HG03196 (cell line): ENCODE results near the gene IFIT1B.
"Not testable (repeated sequence)": the region's sequence is repeated elsewhere in the genome, so short reads cannot be mapped to it uniquely, and the experiment has no call there.

Experiments used
- ATAC-seq: cut with Tn5 transposase; IDR thresholded peaks from one replicate; pipeline ENCODE4 v1.9.1; 2021; ENCODE audit not compliant: unreplicated experiment

The IFIT1B gene

GRCh38 chr10:89412276-89412675 is 34.4 kb downstream of the IFIT1B start:
- not testable (repeated sequence) for ATAC-seq

- ATAC-seq, result no peak
These were observed 35.6 kb downstream of the IFIT1B start for GRCh38 chr10:89413398-89413912.

- ATAC-seq, result peak; percentile 70
These were observed 36.5 kb downstream of the IFIT1B start, which contains the start of gene IFIT5 for GRCh38 chr10:89414146-89414878. Gene IFIT5, plus strand, starts transcription at chr10:89414568. Its CDS starts 231 bp downstream, at chr10:89414799.

- peak; percentile 36 for ATAC-seq
These were observed 37.3 kb downstream of the IFIT1B start for GRCh38 chr10:89414879-89415821.

- no peak for ATAC-seq
These were observed 38.6 kb downstream of the IFIT1B start for GRCh38 chr10:89416465-89416864.

GRCh38 chr10:89419548-89419947 is 41.7 kb downstream of the IFIT1B start:
- no peak for ATAC-seq

- no peak for ATAC-seq
These were observed 43.2 kb downstream of the IFIT1B start for GRCh38 chr10:89421018-89421476.

GRCh38 chr10:89425000-89425399 is 47.1 kb downstream of the IFIT1B start:
- ATAC-seq, result no peak

GRCh38 chr10:89426230-89426868 is 48.5 kb downstream of the IFIT1B start:
- no peak for ATAC-seq

GRCh38 chr10:89427629-89428028 is 49.8 kb downstream of the IFIT1B start:
- ATAC-seq, result no peak

GRCh38 chr10:89428877-89429276 is 51.0 kb downstream of the IFIT1B start:
- ATAC-seq, result no peak

GRCh38 chr10:89431977-89432376 is 54.1 kb downstream of the IFIT1B start:
- no peak for ATAC-seq
